GM18951 (cell line): Measurements from ENCODE around the gene MINDY3.
"Not testable (repeated sequence)": the region's sequence is repeated elsewhere in the genome, so short reads cannot be mapped to it uniquely, and the experiment has no call there.

Experiments used
- POLR2A ChIP-seq: IDR thresholded peaks from 4 replicates; pipeline ENCODE4 v1.6.1; 2011; ENCODE audit warnings: mild to moderate bottlenecking; ENCODE audit not compliant: insufficient read length, insufficient read depth; ENCODE audit errors: extremely low read depth
- in situ Hi-C: fragments of 300-500 bp; cut with MboI; formaldehyde crosslinking; loops from one replicate; pipeline ENCODE4 v1.12.0; 2022; ENCODE audit warnings: low sequenced_read_pairs, mixed read lengths, inconsistent platforms; ENCODE audit not compliant: unreplicated experiment

MINDY3 gene

DNA sequence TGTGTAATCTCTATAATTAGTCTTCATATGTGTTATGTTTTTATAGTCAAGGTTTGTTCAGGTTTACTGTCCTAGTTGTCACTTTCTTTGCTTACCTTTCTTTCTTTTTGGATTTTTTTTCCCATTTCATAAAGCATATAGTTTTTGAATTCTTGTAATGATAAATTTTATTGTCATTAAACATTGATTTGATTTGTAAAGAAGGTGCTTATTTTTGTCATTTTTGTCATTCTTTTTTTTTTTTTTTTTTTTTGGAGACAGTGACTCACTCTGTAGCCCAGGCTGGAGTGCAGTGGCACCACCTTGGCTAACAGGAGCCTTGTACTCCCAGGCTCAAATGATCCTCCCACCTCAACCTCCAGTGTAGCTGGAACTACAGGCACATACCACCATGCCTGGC, 9.6 kb upstream of the MINDY3 start:
- TF ChIP-seq POLR2A, result no peak
- in situ Hi-C loops, result no loop called here

DNA sequence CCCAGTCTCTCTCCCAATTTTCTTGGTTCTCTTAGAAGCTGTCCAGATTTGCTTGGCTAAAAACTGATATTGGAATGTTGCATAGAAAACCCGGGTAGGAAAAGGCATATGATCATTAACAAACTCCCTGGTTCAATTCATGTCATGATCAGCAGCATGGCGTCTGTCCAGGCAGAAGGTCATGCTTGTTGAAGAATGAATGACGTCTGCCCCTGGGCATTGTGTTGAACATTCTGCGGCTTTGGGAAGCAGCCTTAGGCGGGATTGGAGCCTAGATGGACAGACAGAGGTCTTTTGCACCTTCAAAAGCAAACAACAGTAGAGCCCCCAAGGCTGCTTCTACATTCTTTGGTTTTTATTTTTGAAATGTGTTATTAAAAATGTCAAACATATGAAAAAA, 7.7 kb upstream of the MINDY3 start:
- TF ChIP-seq POLR2A, result no peak
- in situ Hi-C loops, result no loop called here

DNA sequence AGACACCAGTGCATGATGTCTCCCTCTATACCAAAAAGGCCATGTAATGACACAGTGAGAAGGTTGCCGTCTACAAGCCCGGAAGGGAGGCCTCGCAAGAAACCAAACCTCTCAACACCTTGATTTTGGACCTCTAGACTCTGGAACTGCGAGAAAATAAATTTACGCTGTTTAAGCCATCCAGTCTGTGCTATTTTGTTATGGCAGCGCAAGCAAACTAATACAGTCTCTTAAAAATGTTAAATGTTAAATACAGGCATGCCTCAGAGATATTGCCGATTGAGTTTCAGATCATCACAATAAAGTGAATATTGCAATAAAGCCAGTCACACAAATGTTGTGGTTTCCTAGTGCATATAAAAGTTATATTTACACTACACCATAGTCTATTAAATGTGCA, 5.0 kb upstream of the MINDY3 start:
- in situ Hi-C loops, result no loop called here
- TF ChIP-seq POLR2A, result no peak

DNA sequence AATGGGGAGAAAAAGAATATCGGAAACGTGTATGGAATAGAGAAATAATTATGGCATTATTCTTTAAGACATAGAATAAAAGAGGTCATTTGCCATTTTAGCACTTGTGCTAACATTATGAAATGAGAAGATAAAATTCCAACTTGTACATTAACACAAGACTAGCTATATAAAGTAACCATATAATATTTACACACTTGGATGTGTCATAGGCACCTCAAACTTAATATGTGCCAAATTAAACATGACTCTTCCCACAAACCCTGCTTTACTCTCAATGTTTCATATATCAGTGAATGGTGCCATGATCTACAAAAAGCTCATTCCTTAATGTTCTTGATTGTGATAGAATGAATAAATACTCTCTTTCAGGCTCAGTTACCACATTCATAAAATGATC, 4.1 kb upstream of the MINDY3 start:
- in situ Hi-C loops, result no loop called here
- no peak for TF ChIP-seq POLR2A

DNA sequence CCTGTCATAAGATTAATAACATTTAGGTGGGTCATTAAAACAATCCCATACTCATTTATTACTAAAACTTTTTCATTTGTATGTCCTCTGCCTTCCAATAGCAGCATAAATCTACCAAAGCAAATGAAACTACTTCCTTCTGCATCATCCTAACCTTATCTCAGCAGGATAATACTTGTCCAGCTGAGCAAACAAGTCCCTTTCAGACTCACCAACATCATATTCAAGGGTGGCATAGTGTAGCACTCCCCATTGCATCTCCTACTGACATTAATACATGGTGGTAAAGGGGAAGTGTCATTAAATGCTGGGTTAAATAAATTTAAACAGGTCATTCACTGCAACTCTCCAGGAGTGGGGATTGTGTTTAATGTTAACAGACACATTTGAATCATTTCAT, 3.4 kb upstream of the MINDY3 start:
- TF ChIP-seq POLR2A, result no peak
- in situ Hi-C loops, result no loop called here

DNA sequence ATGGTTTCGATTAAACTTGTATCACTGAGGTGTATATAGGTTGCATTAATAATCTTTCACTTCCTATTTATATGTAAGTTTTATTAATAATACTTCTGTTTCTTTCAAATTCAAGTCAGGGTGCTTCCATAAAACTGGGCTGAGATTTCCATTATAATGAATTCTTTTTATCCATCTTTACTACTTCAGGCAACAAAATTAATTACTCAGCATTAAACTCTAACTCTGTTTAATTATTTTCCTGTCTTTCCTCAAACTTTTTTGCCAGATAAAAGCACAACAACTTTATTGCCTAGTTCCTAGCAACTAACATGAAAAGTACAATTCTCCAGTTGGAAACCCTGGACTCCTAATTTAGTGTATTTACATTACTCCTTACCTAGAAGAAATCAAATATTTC, 3.0 kb upstream of the MINDY3 start:
- TF ChIP-seq POLR2A, result no peak
- in situ Hi-C loops, result no loop called here

DNA sequence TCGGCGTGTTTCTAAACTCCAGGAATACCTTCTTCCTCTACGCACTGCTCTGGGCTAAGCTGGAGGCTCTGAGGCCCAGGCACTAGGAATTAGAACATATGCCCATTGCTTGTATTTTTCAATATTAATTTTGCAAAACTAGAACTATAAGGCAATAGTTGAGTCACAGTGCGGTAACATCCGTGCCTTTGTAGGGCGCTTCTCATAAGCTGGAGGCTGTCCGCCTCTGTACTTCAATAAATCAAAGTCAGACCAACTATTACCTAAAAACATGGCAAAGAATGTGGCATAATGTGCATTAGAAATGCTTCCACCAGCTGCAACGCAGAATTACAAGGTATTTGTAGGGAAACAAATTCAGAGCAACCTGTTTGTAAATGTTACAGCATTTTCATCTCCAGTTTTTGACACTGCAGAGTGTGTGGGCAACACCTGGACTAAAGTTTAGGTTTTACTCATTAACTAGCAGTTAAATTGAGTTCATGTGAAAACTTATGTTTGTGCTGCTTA, 440 bp upstream of the MINDY3 start:
- in situ Hi-C loops, result no loop called here
- TF ChIP-seq POLR2A, result no peak

DNA sequence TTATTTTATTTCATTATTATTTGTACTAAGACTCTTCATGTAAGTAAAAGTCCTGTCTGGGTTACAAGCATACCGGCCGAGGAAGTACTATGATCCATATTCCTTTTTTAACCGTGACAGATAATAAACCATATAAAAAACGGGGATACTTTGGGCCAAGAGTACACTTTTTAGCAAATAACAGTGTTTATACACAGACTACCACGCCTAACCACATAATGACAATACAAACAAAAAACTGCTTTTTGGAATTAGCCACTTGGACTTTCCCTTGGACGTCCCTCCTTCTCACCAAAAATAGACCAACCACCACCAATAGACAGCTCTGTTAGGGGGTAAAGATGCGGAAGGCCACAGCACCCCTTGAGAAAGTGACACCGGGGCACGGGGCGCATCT, 800 bp downstream of the MINDY3 start:
- in situ Hi-C loops, result no loop called here
- TF ChIP-seq POLR2A, result no peak

DNA sequence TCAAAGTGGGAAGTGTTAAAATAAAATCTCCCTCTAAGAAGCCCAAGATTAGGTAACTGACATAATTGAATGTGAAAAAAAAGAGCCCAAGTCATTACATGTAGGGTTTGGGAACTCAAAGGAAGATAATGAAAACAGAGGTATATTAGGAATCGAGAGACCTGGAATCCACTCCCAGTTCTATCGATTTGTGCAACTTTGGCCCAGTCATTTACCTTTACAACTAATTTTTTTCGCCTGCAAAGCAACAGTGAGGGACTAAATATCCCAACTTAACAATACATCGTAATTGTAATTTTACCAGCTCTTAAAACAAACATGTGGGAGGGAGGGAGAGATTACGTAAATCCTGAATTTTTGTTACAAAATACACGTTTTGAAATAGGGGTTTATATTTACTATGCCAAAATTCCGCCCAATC, 1.4 kb downstream of the MINDY3 start:
- no peak for TF ChIP-seq POLR2A
- in situ Hi-C loops, result no loop called here

DNA sequence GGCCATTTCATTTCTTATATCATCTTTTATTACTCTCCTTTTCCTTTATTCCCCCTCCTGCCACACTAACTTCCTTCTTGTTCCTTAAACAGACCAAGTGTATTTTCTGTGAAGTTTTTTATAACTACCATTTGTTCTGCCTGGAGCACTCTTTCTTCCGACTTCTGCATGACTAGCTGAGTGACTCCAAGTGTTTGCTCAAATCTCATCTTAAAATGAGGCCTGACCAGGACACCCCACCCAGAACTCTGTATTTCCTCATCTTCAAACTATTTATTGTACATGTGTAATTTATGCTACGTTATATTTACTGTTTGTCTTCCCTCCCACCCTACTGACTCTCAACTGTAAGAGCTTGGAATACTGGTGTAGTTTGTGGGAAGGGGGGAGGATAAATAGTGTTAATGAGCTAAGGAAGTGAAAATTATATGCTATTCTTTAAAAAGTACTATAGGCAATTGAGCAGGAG, 3.2 kb downstream of the MINDY3 start:
- in situ Hi-C loops, result no loop called here
- no peak for TF ChIP-seq POLR2A

DNA sequence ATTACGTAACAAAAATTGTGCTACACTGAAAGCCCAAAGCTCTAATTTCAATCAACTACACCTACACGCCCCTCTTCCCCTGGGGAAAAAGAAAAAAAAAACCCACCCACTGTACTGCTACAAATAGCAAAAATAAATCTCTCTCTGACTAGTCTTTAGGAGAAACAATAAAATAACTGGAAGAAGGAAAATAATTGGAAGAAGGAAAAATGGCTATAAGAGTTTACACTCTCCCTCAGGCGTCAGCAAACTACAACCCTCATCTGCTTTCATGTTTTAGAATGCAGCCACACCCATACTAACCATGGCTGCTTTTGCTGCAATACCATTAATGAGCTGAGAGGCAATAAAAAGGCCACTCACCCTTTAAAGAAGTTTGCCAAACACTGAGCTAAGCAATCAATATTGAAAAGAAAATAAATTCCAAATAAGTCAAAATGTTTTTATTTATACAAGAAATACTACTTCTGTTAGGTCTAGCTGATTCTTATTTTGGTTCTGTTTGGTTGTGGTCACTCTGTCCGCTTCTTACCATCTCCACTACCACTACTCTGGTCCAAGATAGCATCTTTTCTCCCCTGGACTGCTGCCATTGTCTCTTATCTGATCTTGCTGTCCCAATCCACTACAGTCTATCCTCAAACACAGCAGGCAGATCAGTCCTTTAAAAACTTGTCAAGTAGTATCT, 3.8 kb downstream of the MINDY3 start:
- no peak for TF ChIP-seq POLR2A
- in situ Hi-C loops, result no loop called here

DNA sequence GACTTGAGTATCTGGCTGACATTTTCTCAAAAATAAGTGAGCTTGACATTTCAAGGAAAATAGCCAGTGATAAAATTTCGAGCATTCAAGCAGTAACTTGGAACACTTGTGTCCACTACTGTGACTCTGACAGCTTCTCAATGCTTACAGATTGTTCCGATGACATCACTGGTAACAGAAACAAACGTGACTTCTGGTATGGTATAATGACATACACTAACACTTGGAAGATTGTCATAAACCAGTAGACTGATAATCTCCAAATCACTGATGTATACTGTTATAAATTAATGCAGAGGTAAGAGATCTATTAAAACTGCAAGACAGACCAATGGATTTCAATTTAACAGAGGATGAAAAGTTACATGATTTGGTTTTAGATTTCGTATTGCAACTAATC, 6.5 kb downstream of the MINDY3 start:
- no peak for TF ChIP-seq POLR2A
- in situ Hi-C loops, result no loop called here

DNA sequence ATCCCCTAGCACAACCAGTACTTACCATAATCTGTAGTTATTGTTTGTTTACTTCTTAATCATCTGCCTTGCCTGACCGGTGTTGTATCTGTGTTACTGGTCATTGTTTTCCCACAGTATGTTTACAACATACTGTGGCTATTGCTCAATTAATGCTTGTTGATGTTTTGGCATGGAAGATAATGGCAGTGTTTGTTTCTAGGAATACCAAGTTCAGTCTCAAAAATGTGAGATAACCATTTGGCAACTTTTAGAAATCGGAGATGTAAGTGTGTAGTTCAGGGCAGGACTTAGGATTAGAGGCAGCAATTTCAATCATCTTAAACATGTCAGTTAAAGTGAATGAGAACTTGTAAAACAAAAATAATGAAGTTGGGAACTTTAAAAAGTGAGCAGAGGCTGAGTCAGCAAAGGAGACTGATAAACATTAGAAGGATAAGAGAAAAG, 8.2 kb downstream of the MINDY3 start:
- in situ Hi-C loops, result no loop called here

DNA sequence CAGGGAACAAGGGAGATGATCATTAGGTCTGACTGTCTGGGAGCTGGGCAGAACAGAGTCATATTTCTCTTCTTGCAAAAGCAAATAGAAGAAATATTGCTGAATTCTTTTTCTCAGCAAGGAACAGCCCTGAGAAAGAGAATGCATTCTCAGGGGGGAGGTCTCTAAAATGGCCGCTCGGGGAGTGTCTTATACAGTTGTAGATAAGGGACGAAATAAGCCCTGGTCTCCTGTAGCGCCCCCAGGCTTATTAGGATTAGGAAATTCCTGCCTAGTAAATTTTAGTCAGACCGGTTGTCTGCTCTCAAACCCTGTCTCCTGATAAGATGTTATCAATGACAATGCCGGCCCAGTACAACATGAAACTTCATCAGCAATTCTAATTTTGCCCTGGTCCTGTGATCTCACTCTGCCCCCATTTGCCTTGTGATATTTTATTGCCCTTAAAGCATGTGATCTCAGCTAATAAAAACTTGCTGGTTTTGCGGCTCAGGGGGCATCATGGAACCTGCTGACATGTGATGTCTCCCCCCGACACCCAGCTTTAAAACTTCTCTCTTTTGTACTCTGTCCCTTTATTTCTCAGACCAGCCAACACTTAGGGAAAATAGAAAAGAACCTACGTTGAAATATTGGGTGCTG, 9.8 kb downstream of the MINDY3 start:
- in situ Hi-C loops, result not testable (repeated sequence)

More for the DNA sequence above, 8.2 kb downstream of the MINDY3 start:
- no peak for TF ChIP-seq POLR2A

DNA sequence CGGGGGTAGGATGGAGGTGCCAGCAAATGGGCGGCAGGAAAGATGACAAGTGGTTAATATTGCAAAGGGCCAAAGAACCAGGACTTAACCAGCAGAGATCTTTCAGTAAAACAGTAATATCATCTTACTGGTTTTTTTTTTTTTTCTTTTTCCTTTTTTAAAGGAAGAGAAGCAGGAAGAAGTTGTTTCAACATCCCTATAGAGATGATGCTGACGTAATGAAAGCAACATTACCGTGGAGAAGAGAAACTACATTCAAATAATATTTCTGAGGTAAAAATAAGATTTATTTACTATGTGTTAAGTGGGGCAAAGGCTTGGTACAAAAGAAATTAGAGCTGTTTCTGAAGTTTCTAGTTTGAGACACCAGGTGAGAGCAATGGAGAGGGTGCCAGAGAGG, 11.0 kb downstream of the MINDY3 start:
- no peak for TF ChIP-seq POLR2A
- in situ Hi-C loops, result no loop called here

DNA sequence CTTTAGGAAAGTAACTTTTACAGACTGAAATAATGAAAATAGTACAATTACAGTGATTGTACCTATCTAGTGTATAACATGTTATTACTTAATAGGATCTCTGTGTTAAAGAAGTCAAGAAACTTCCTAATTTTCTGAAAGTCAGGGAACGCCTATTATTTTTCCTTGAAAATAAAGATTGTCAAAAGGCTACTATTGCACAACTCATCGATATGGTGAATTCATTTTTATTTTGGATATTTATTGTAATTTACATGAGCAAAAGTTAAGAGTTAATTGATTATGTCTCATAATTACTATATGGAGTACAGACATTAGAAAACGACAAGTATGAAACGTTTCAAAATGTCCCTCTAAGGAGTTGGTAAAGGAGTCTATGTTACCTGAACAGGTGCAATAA, 12.8 kb downstream of the MINDY3 start:
- no peak for TF ChIP-seq POLR2A
- in situ Hi-C loops, result no loop called here
